SK-N-SH (cell line): Measurements from ENCODE around the gene FOXA2. TPM values are rescaled to one million over a fixed set of nuclear protein-coding genes. Genes with fewer than 3 reads are reported as not detected.

Source experiments
- CTCF ChIA-PET: fragments of 300-600, 350-600 bp; formaldehyde crosslinking; extraction: SDS; loops from one replicate; lab custom pipeline; 2021; lab: Yijun Ruan, JAX
- POLR2A ChIA-PET: fragments of 350-600 bp; sonication (Branson Sonifier 250); formaldehyde crosslinking; extraction: SDS; loops from one replicate; lab custom pipeline; 2020; ENCODE audit warnings: antibody characterized with exemption, inconsistent platforms; lab: Yijun Ruan, JAX
- DNase-seq: peaks from one replicate; pipeline ENCODE4 v3.0.0; 2012
- H2AFZ ChIP-seq: fragments of 200-600 bp; sonication (generic); 2 replicates; pipeline ENCODE4 v1.8.1; 2016; ENCODE audit warnings: antibody characterized with exemption, mild to moderate bottlenecking, low read depth
- H3F3A ChIP-seq: fragments of 200-600 bp; sonication (generic); replicated peaks from 2 replicates; pipeline ENCODE3; 2016; ENCODE audit warnings: antibody characterized with exemption, mild to moderate bottlenecking; ENCODE audit not compliant: insufficient read depth
- H3K27ac ChIP-seq, 2 experiments: fragments of 200-500 bp in 1 of 2; fragments of 200-600 bp in 1 of 2; sonication (Bioruptor generic) in 1 of 2; sonication (generic), shearing (Covaris generic) in 1 of 2; 2 replicates each; pipeline versions ENCODE4 v1.5.1 to v1.6.1; 2014 to 2016; ENCODE audit warnings: low read depth in 2 of 2, inconsistent platforms in 1 of 2, low read length in 1 of 2, mild to moderate bottlenecking in 1 of 2, mixed read lengths in 1 of 2
- H3K27me3 ChIP-seq: fragments of 200-600 bp; sonication (generic), shearing (Covaris generic); 2 replicates; pipeline ENCODE4 v1.6.1; 2016; ENCODE audit warnings: mixed run types; ENCODE audit not compliant: insufficient read depth
- H3K36me3 ChIP-seq, 2 experiments: fragments of 200-500 bp in 1 of 2; fragments of 200-600 bp in 1 of 2; sonication (Bioruptor generic) in 1 of 2; sonication (generic) in 1 of 2; replicated peaks in 1 of 2; 2 replicates each; pipeline versions ENCODE3 to v1.5.1; 2014 to 2016; ENCODE audit warnings: low read length in 1 of 2, mild to moderate bottlenecking in 1 of 2; ENCODE audit not compliant: insufficient read depth in 2 of 2, control insufficient read depth in 1 of 2
- H3K4me1 ChIP-seq, 2 experiments: fragments of 200-500 bp in 1 of 2; fragments of 200-600 bp in 1 of 2; sonication (Bioruptor generic) in 1 of 2; sonication (generic), shearing (Covaris generic) in 1 of 2; 2 replicates each; pipeline versions ENCODE4 v1.5.1 to v1.6.1; 2014 to 2016; ENCODE audit warnings: low read depth in 1 of 2, low read length in 1 of 2, mixed run types in 1 of 2; ENCODE audit not compliant: insufficient read depth in 2 of 2, control insufficient read depth in 1 of 2
- H3K4me2 ChIP-seq: fragments of 200-600 bp; sonication (generic), shearing (Covaris generic); 2 replicates; pipeline ENCODE4 v1.6.1; 2017; ENCODE audit warnings: mixed run types
- H3K4me3 ChIP-seq, 2 experiments: fragments of 200-500 bp in 1 of 2; fragments of 200-600 bp in 1 of 2; sonication (Bioruptor generic) in 1 of 2; sonication (generic), shearing (Covaris generic) in 1 of 2; 2 replicates each; pipeline versions ENCODE4 v1.5.1 to v1.8.1; 2014 to 2016; ENCODE audit warnings: low read depth in 2 of 2, inconsistent platforms in 1 of 2, low read length in 1 of 2, mild to moderate bottlenecking in 1 of 2, mixed read lengths in 1 of 2, moderate library complexity in 1 of 2
- H3K79me2 ChIP-seq: fragments of 200-600 bp; sonication (generic); 2 replicates; pipeline ENCODE4 v1.8.1; 2017; ENCODE audit warnings: mild to moderate bottlenecking; ENCODE audit not compliant: insufficient read depth
- H3K9ac ChIP-seq: fragments of 200-600 bp; sonication (generic); 2 replicates; pipeline ENCODE4 v1.6.1; 2017; ENCODE audit warnings: mixed run types
- H3K9me2 ChIP-seq: fragments of 200-600 bp; sonication (generic); 2 replicates; pipeline ENCODE4 v1.6.1; 2017; ENCODE audit warnings: mixed run types
- H3K9me3 ChIP-seq: fragments of 200-600 bp; sonication (generic); 2 replicates; pipeline ENCODE4 v1.6.1; 2017; ENCODE audit warnings: mixed run types, mild to moderate bottlenecking, moderate library complexity
- H4K20me1 ChIP-seq: fragments of 200-600 bp; sonication (generic); 2 replicates; pipeline ENCODE4 v1.6.1; 2017; ENCODE audit warnings: mild to moderate bottlenecking, mixed run types; ENCODE audit not compliant: insufficient read depth
- EP300 ChIP-seq, 2 experiments: IDR thresholded peaks; 2 replicates each; pipeline versions ENCODE4 v1.4.0 to v1.6.1; 2012; ENCODE audit warnings: borderline replicate concordance in 1 of 2, low read depth in 1 of 2, low read length in 1 of 2
- FOXJ3 ChIP-seq: sonication (generic); formaldehyde crosslinking; IDR thresholded peaks from 2 replicates; pipeline ENCODE4 v1.5.1; 2020; ENCODE audit warnings: mild to moderate bottlenecking, missing genetic modification reagents
- GABPA ChIP-seq: IDR thresholded peaks from 2 replicates; pipeline ENCODE4 v1.4.0; 2012; ENCODE audit warnings: low read depth, mild to moderate bottlenecking
- IRF3 ChIP-seq: fragments of 150-350 bp; IDR thresholded peaks from 2 replicates; pipeline ENCODE4 v1.6.1; 2016; ENCODE audit warnings: mild to moderate bottlenecking, low read depth, low read length
- JUND ChIP-seq: IDR thresholded peaks from 2 replicates; pipeline ENCODE4 v1.4.0; 2012
- MEF2A ChIP-seq: IDR thresholded peaks from 2 replicates; pipeline ENCODE4 v1.4.0; 2012; ENCODE audit warnings: low read depth, borderline replicate concordance
- NRF1 ChIP-seq: IDR thresholded peaks from 2 replicates; pipeline ENCODE4 v1.6.1; 2012; ENCODE audit warnings: low read depth, mild to moderate bottlenecking, low read length
- POLR2AphosphoS5 ChIP-seq: IDR thresholded peaks from 2 replicates; pipeline ENCODE4 v1.6.1; 2012; ENCODE audit warnings: low read depth, low read length
- RAD21 ChIP-seq: IDR thresholded peaks from 2 replicates; pipeline ENCODE4 v1.6.1; 2012; ENCODE audit warnings: mild to moderate bottlenecking, low read length
- RCOR1 ChIP-seq: fragments of 150-350 bp; IDR thresholded peaks from 2 replicates; pipeline ENCODE4 v1.6.1; 2017; ENCODE audit warnings: antibody characterized with exemption, low read length
- RFX5 ChIP-seq: IDR thresholded peaks from 2 replicates; pipeline ENCODE4 v1.6.1; 2012; ENCODE audit warnings: mild to moderate bottlenecking, improper control_type of control experiment, low read length
- SMC3 ChIP-seq: IDR thresholded peaks from 2 replicates; pipeline ENCODE4 v1.6.1; 2012; ENCODE audit warnings: low read depth, low read length, improper control_type of control experiment
- TCF12 ChIP-seq: IDR thresholded peaks from 2 replicates; pipeline ENCODE4 v1.4.0; 2012
- USF2 ChIP-seq: fragments of 150-350 bp; IDR thresholded peaks from 2 replicates; pipeline ENCODE4 v1.6.1; 2017; ENCODE audit warnings: antibody characterized with exemption, low read length, low read depth, borderline replicate concordance
- ZBTB33 ChIP-seq: IDR thresholded peaks from 2 replicates; pipeline ENCODE4 v1.4.0; 2012; ENCODE audit warnings: low read depth, borderline replicate concordance
- WGBS: methylation state at CpG from one replicate; pipeline ENCODE4 v1.1.6; 2017; ENCODE audit warnings: low lambda C conversion rate; 5-methylcytosine and 5-hydroxymethylcytosine counted together
- polyA plus RNA-seq, 3 experiments: library from polyadenylated mRNA; depleted of rRNA; stranded (reverse); fragments of >200 nt; gene quantifications; 2 replicates each; pipeline ENCODE4 v1.2.3, GENCODE V29; 2012
- TF ChIP-seq, protein P1 (sequence below): IDR thresholded peaks from 2 replicates; pipeline ENCODE4 v1.4.0; 2012; ENCODE audit warnings: low read depth, borderline replicate concordance
- TF ChIP-seq, protein P2 (sequence below): IDR thresholded peaks from 2 replicates; pipeline ENCODE4 v1.6.1; 2012; ENCODE audit warnings: mild to moderate bottlenecking, low read depth, low read length, moderate library complexity
- TF ChIP-seq, protein P3 (sequence below): IDR thresholded peaks from 2 replicates; pipeline ENCODE4 v1.4.0; 2012; ENCODE audit warnings: low read depth
- TF ChIP-seq, protein P4 (sequence below): IDR thresholded peaks from 2 replicates; pipeline ENCODE4; 2012

Gene FOXA2
- polyA plus RNA-seq, 1 of the 3 experiments (the other 2 are of a cell fraction) = not detected

GRCh38 chr20:22532598-22532997 is 51.8 kb downstream of the FOXA2 start:
- Histone ChIP-seq H2AFZ (no peak overlapping the region), H3K27me3 (no peaks in the 10 kb centered on the region), H4K20me1 (no peaks in the 10 kb centered on the region), H3K4me1 (no peaks in the 10 kb centered on the region), H3K27ac (no peak overlapping the region), H3K79me2 (no peaks in the 10 kb centered on the region), H3K9me2 (no peaks in the 10 kb centered on the region), H3K36me3 (no peaks in the 10 kb centered on the region), H3F3A (no peaks in the 10 kb centered on the region), H3K9me3 (no peaks in the 10 kb centered on the region), H3K9ac (no peak overlapping the region), H3K4me3 (no peak overlapping the region), H3K4me2 (no peak overlapping the region)
- 20% methylated on average over 3 of the region's 3 CpGs for WGBS
- ChIA-PET POLR2A (no interaction called here), CTCF (no interaction called here)
- no peak for DNase-seq
- TF ChIP-seq MEF2A = no peak
- TF ChIP-seq ZBTB33 = no peak
- no peak for TF ChIP-seq SMC3
- TF ChIP-seq EP300 (IDR thresholded peaks at IDR 0.05; ENCODE audit: borderline replicate concordance in 1 of 2, low read depth in 1 of 2, low read length in 1 of 2) = no peak
- TF ChIP-seq, protein P1, sequence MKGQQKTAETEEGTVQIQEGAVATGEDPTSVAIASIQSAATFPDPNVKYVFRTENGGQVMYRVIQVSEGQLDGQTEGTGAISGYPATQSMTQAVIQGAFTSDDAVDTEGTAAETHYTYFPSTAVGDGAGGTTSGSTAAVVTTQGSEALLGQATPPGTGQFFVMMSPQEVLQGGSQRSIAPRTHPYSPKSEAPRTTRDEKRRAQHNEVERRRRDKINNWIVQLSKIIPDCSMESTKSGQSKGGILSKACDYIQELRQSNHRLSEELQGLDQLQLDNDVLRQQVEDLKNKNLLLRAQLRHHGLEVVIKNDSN = no peak
- TF ChIP-seq USF2 = no peak
- TF ChIP-seq RAD21 = no peak
- TF ChIP-seq, protein P2, sequence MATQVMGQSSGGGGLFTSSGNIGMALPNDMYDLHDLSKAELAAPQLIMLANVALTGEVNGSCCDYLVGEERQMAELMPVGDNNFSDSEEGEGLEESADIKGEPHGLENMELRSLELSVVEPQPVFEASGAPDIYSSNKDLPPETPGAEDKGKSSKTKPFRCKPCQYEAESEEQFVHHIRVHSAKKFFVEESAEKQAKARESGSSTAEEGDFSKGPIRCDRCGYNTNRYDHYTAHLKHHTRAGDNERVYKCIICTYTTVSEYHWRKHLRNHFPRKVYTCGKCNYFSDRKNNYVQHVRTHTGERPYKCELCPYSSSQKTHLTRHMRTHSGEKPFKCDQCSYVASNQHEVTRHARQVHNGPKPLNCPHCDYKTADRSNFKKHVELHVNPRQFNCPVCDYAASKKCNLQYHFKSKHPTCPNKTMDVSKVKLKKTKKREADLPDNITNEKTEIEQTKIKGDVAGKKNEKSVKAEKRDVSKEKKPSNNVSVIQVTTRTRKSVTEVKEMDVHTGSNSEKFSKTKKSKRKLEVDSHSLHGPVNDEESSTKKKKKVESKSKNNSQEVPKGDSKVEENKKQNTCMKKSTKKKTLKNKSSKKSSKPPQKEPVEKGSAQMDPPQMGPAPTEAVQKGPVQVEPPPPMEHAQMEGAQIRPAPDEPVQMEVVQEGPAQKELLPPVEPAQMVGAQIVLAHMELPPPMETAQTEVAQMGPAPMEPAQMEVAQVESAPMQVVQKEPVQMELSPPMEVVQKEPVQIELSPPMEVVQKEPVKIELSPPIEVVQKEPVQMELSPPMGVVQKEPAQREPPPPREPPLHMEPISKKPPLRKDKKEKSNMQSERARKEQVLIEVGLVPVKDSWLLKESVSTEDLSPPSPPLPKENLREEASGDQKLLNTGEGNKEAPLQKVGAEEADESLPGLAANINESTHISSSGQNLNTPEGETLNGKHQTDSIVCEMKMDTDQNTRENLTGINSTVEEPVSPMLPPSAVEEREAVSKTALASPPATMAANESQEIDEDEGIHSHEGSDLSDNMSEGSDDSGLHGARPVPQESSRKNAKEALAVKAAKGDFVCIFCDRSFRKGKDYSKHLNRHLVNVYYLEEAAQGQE = no peak
- TF ChIP-seq RCOR1 = no peak
- TF ChIP-seq, protein P3, sequence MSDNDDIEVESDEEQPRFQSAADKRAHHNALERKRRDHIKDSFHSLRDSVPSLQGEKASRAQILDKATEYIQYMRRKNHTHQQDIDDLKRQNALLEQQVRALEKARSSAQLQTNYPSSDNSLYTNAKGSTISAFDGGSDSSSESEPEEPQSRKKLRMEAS = no peak
- TF ChIP-seq NRF1 = no peak
- TF ChIP-seq FOXJ3 = no peak
- no peak for TF ChIP-seq JUND
- TF ChIP-seq POLR2AphosphoS5 = no peak
- no peak for TF ChIP-seq TCF12
- TF ChIP-seq RFX5 = no peak
- TF ChIP-seq, protein P4, sequence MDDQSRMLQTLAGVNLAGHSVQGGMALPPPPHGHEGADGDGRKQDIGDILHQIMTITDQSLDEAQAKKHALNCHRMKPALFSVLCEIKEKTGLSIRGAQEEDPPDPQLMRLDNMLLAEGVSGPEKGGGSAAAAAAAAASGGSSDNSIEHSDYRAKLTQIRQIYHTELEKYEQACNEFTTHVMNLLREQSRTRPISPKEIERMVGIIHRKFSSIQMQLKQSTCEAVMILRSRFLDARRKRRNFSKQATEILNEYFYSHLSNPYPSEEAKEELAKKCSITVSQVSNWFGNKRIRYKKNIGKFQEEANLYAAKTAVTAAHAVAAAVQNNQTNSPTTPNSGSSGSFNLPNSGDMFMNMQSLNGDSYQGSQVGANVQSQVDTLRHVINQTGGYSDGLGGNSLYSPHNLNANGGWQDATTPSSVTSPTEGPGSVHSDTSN = no peak
- TF ChIP-seq IRF3 = no peak
- TF ChIP-seq GABPA = no peak
